ENCODE data around the gene NLRC4. TPM values are rescaled to one million over a fixed set of nuclear protein-coding genes. Genes with fewer than 3 reads are reported as not detected.

Gene NLRC4
- total RNA-seq, 2 experiments from 2014 or later = 0.11 TPM; not detected in 1

- Histone ChIP-seq H3K9me3 (ENCODE audit: control insufficient read depth in 1 of 2, insufficient read depth in 1 of 2, low read length in 2 of 2) (no peaks in the 10 kb centered on the region), H3K4me3 (ENCODE audit: low read length) (no peak overlapping the region), H3K36me3 (ENCODE audit: insufficient read depth, low read length) (peaks cover 9% of the 10 kb centered on the region), H3K4me1 (ENCODE audit: insufficient read depth, low read length) (peaks cover 32% of the 10 kb centered on the region), H3K27ac (ENCODE audit: low read depth in 1 of 2, low read length in 2 of 2) (no peak overlapping the region), H3K27me3 (ENCODE audit: control insufficient read depth in 1 of 2, insufficient read depth in 2 of 2, low read length in 2 of 2) (no peaks in the 10 kb centered on the region)
- Mint-ChIP-seq H3K36me3 (ENCODE audit: low read depth) (peaks cover 61% of the 10 kb centered on the region), H3K4me1 (ENCODE audit: low read depth) (peaks cover 69% of the 10 kb centered on the region), H3K4me3 (peak overlapping the region; percentile 17), H3K27ac (peak overlapping the region; percentile 14), H3K9me3 (no peaks in the 10 kb centered on the region), H3K27me3 (no peaks in the 10 kb centered on the region)
- ATAC-seq (ENCODE audit: poor library complexity) (no peak), DNase-seq (peak in 2 of 14 experiments; percentile 27 to 35)
- ChIA-PET POLR2A (no interaction called here), CTCF (no interaction called here)
- no peak for TF ChIP-seq CTCF (IDR thresholded peaks at IDR 0.05)
- intact Hi-C loops (cut with DNase I, micrococcal nuclease) = no loop called here
Measured at GRCh38 chr2:32284321-32284720, 19.6 kb upstream of the NLRC4 start.

GRCh38 chr2:32278478-32278853 lies 13.8 kb upstream of the NLRC4 start:
- H3K27ac ChIP-seq (ENCODE audit: low read depth in 1 of 2, low read length in 2 of 2) = peak overlapping the region; percentile 80 to 81
- no peaks in the 10 kb centered on the region for H3K27me3 Mint-ChIP-seq
- H3K9me3 Mint-ChIP-seq = no peaks in the 10 kb centered on the region
- ATAC-seq (ENCODE audit: poor library complexity) (no peak), DNase-seq (no peak)
- intact Hi-C loops (cut with DNase I, micrococcal nuclease) = loop anchor here in 1 of 2 experiments (5.0 kb wide), 2 partner anchors 216 to 266 kb away; partner anchors contain the start of genes MEMO1 and SPAST
- H3K36me3 Mint-ChIP-seq (ENCODE audit: low read depth) = peaks cover 38% of the 10 kb centered on the region
- peaks cover 36% of the 10 kb centered on the region for H3K4me1 ChIP-seq (ENCODE audit: insufficient read depth, low read length)
- H3K9me3 ChIP-seq (ENCODE audit: control insufficient read depth in 1 of 2, insufficient read depth in 1 of 2, low read length in 2 of 2) = no peaks in the 10 kb centered on the region
- ChIA-PET CTCF (no interaction called here), POLR2A (interaction anchor here (0.6 to 1.4 kb wide), 3 partner anchors 79 to 113 kb away, joined by 3 to 4 read pairs (median 3); partner anchors contain the start of gene SLC30A6)
- H3K27ac Mint-ChIP-seq = peak overlapping the region; percentile 99
- no peak for TF ChIP-seq CTCF (IDR thresholded peaks at IDR 0.05)
- H3K27me3 ChIP-seq (ENCODE audit: control insufficient read depth in 1 of 2, insufficient read depth in 2 of 2, low read length in 2 of 2) = no peaks in the 10 kb centered on the region
- H3K4me3 Mint-ChIP-seq = peak overlapping the region; percentile 97
- H3K36me3 ChIP-seq (ENCODE audit: insufficient read depth, low read length) = peaks cover 6% of the 10 kb centered on the region
- peak overlapping the region; percentile 85 for H3K4me3 ChIP-seq (ENCODE audit: low read length)
- peaks cover 38% of the 10 kb centered on the region for H3K4me1 Mint-ChIP-seq (ENCODE audit: low read depth)

GRCh38 chr2:32277674-32278477 lies 13.2 kb upstream of the NLRC4 start, which contains the start of gene YIPF4:
YIPF4 (plus strand) TSS chr2:32277904; CDS start chr2:32278156, 252 bp downstream.
- H3K36me3 ChIP-seq (ENCODE audit: insufficient read depth, low read length) = peaks cover 6% of the 10 kb centered on the region
- Mint-ChIP-seq H3K9me3 (no peaks in the 10 kb centered on the region), H3K27me3 (no peaks in the 10 kb centered on the region), H3K4me3 (peak within 1 kb of the TSS; percentile 97), H3K4me1 (ENCODE audit: low read depth) (peaks cover 32% of the 10 kb centered on the region), H3K27ac (peak within 1 kb of the TSS; percentile 99), H3K36me3 (ENCODE audit: low read depth) (peaks cover 32% of the 10 kb centered on the region)
- H3K9me3 ChIP-seq (ENCODE audit: control insufficient read depth in 1 of 2, insufficient read depth in 1 of 2, low read length in 2 of 2) = no peaks in the 10 kb centered on the region
- H3K27me3 ChIP-seq (ENCODE audit: control insufficient read depth in 1 of 2, insufficient read depth in 2 of 2, low read length in 2 of 2) = no peaks in the 10 kb centered on the region
- ChIA-PET CTCF (no interaction called here), POLR2A (interaction anchor here (0.6 to 1.4 kb wide), 3 partner anchors 80 to 112 kb away, joined by 3 to 4 read pairs (median 3); partner anchors contain the start of gene SLC30A6)
- no peak for TF ChIP-seq CTCF (IDR thresholded peaks at IDR 0.05)
- ATAC-seq (ENCODE audit: poor library complexity) = peak; percentile 98
- DNase-seq = peak; percentile 79 to 94 (median 86)
- peak within 1 kb of the TSS; percentile 85 for H3K4me3 ChIP-seq (ENCODE audit: low read length)
- H3K27ac ChIP-seq (ENCODE audit: low read depth in 1 of 2, low read length in 2 of 2) = peak within 1 kb of the TSS; percentile 80 to 81
- peaks cover 36% of the 10 kb centered on the region for H3K4me1 ChIP-seq (ENCODE audit: insufficient read depth, low read length)
- intact Hi-C loops (cut with DNase I, micrococcal nuclease) = loop anchor here in 1 of 2 experiments (1.0 to 5.0 kb wide), 4 partner anchors 79 to 266 kb away; partner anchors contain the start of genes BIRC6, MEMO1, SLC30A6 and SPAST
